HepG2 (cell line): Measurements from ENCODE around the gene ALDOA. TPM values are rescaled to one million over a fixed set of nuclear protein-coding genes. Genes with fewer than 3 reads are reported as not detected.

Source experiments
- ATAC-seq: fragments of 200-7000 bp; cut with Tn5 transposase; 3 replicates; pipeline ENCODE4 v1.9.1; 2020; ENCODE audit warnings: mild to moderate bottlenecking, moderate library complexity
- BruUV-seq: library from RNA; stranded (reverse); fragments of 400-500 nt; replicated peaks from 2 replicates; lab custom pipeline; 2021; lab: Mats Ljungman, UMichigan
- CTCF ChIA-PET: fragments of 300-600 bp; formaldehyde crosslinking; extraction: SDS; loops from one replicate; lab custom pipeline; 2021; ENCODE audit warnings: low total read pairs, inconsistent platforms, low intra/inter-chr PET ratio; lab: Yijun Ruan, JAX
- POLR2A ChIA-PET: fragments of 350-600 bp; sonication (Branson Sonifier 250); formaldehyde crosslinking; loops from one replicate; lab custom pipeline; 2020; ENCODE audit warnings: antibody characterized with exemption, inconsistent platforms; lab: Yijun Ruan, JAX
- DNase-seq: peaks from one replicate; pipeline ENCODE4 v3.0.0-alpha.2; 2015; ENCODE audit warnings: low spot score
- FAIRE-seq: peaks from 3 replicates; lab custom pipeline; 2011; peaks lifted over from hg19 to GRCh38; lab: Jason Lieb, UNC
- H2AFZ ChIP-seq: one replicate; pipeline ENCODE4 v1.6.1; 2011; ENCODE audit warnings: low read length, inconsistent platforms
- H3K27ac ChIP-seq: fragments of 300-600 bp; 3 replicates; pipeline ENCODE4 v1.8.0; 2011; ENCODE audit warnings: mixed run types, mild to moderate bottlenecking, mixed read lengths, low read length, inconsistent platforms; ENCODE audit not compliant: insufficient read depth; ENCODE audit errors: extremely low read length
- H3K27me3 ChIP-seq, 2 experiments: fragments of 200-600 bp in 1 of 2; 2 replicates in 1 of 2; 3 replicates in 1 of 2; pipeline versions ENCODE4 v1.6.0 to v1.8.0; 2011; ENCODE audit warnings: low read length in 2 of 2, mild to moderate bottlenecking in 2 of 2, moderate library complexity in 2 of 2, inconsistent platforms in 1 of 2; ENCODE audit not compliant: insufficient read depth in 2 of 2, control insufficient read depth in 1 of 2
- H3K36me3 ChIP-seq, 2 experiments: fragments of 200-600 bp in 1 of 2; replicated peaks in 1 of 2; 2 replicates in 1 of 2; 3 replicates in 1 of 2; pipeline versions ENCODE4 v1.5.1 to v1.8.0; 2011; ENCODE audit warnings: low read length in 2 of 2, inconsistent platforms in 1 of 2; ENCODE audit not compliant: insufficient read depth in 2 of 2, control insufficient read depth in 1 of 2
- H3K4me1 ChIP-seq: 2 replicates; pipeline ENCODE4 v1.5.1; 2012; ENCODE audit warnings: low read length, inconsistent platforms; ENCODE audit not compliant: insufficient read depth
- H3K4me2 ChIP-seq: 2 replicates; pipeline ENCODE4 v1.6.0; 2011; ENCODE audit warnings: low read depth, low read length, inconsistent platforms
- H3K4me3 ChIP-seq, 3 experiments: fragments of 200-600 bp in 1 of 3; sonication (generic), shearing (Covaris generic) in 1 of 3; replicated peaks in 1 of 3; 2 replicates each; pipeline ENCODE4 v1.5.1; 2011 to 2016; ENCODE audit warnings: low read length in 3 of 3, inconsistent platforms in 2 of 3, low read depth in 2 of 3, mild to moderate bottlenecking in 2 of 3, control low read depth in 1 of 3, mixed read lengths in 1 of 3; ENCODE audit not compliant: insufficient read depth in 1 of 3
- H3K79me2 ChIP-seq: one replicate; pipeline ENCODE4 v1.6.1; 2011; ENCODE audit warnings: low read length, inconsistent platforms; ENCODE audit not compliant: insufficient read depth
- H3K9ac ChIP-seq: 2 replicates; pipeline ENCODE4 v1.6.0; 2011; ENCODE audit warnings: mild to moderate bottlenecking, low read depth, low read length, inconsistent platforms; ENCODE audit not compliant: insufficient read depth
- H3K9me3 ChIP-seq: 2 replicates; pipeline ENCODE4 v1.5.1; 2012; ENCODE audit warnings: mild to moderate bottlenecking, low read length
- H4K20me1 ChIP-seq: 2 replicates; pipeline ENCODE4 v1.6.0; 2011; ENCODE audit warnings: inconsistent platforms, mild to moderate bottlenecking, low read length, moderate library complexity; ENCODE audit not compliant: insufficient read depth
- FOXJ3 ChIP-seq: sonication (generic); formaldehyde crosslinking; IDR thresholded peaks from 2 replicates; pipeline ENCODE4 v1.4.0; 2020; ENCODE audit warnings: missing genetic modification reagents, mild to moderate bottlenecking, borderline replicate concordance
- HES4 ChIP-seq: sonication (generic); formaldehyde crosslinking; IDR thresholded peaks from 2 replicates; pipeline ENCODE4 v1.9.0; 2021; ENCODE audit warnings: mild to moderate bottlenecking, missing genetic modification reagents, borderline replicate concordance
- MED13 ChIP-seq: sonication (generic); formaldehyde crosslinking; IDR thresholded peaks from 2 replicates; pipeline ENCODE4 v1.5.0; 2020; ENCODE audit warnings: missing genetic modification reagents
- NFRKB ChIP-seq: fragments of 450-650 bp; IDR thresholded peaks from 2 replicates; pipeline ENCODE4 v1.6.1; 2017
- PITX1 ChIP-seq: sonication (generic); formaldehyde crosslinking; IDR thresholded peaks from 2 replicates; pipeline ENCODE4 v1.5.1; 2020; ENCODE audit warnings: mild to moderate bottlenecking, missing genetic modification reagents
- SP4 ChIP-seq: sonication (generic); formaldehyde crosslinking; IDR thresholded peaks from 2 replicates; pipeline ENCODE4 v1.8.1; 2023; ENCODE audit warnings: mild to moderate bottlenecking, missing genetic modification reagents
- ZNF546 ChIP-seq: sonication (generic); formaldehyde crosslinking; conservative IDR thresholded peaks from 2 replicates; pipeline ENCODE4 v1.8.1; 2023; ENCODE audit warnings: mild to moderate bottlenecking, missing genetic modification reagents
- WGBS: methylation state at CpG from one replicate; pipeline ENCODE4 v1.1.6; 2017; ENCODE audit warnings: low lambda C conversion rate; 5-methylcytosine and 5-hydroxymethylcytosine counted together
- in situ Hi-C: cut with HindIII; loops from 2 replicates; pipeline ENCODE4 v1.10.0; 2017; ENCODE audit warnings: low pct_unique_long_range_greater_than_20kb; ENCODE audit not compliant: extremely low pct_ligation_motif_present
- intact Hi-C: fragments of 100-400 bp; cut with micrococcal nuclease; formaldehyde crosslinking; loops from one replicate; pipeline ENCODE4 v1.10.0; 2022; ENCODE audit not compliant: unreplicated experiment
- polyA plus RNA-seq, 8 experiments: library from polyadenylated mRNA; depleted of rRNA in 3 of 8; stranded (reverse) in 7 of 8; unstranded in 1 of 8; fragments of >200 nt; fragmentation: Illumina TruSeq in 4 of 8; extraction: Trizol in 4 of 8; gene quantifications; 2 replicates each; pipeline versions ENCODE4 v1.2.1 to v1.2.3, GENCODE V29; 2011 to 2016; ENCODE audit warnings: low read depth in 4 of 8, missing spikeins in 1 of 8, mixed read lengths in 1 of 8; ENCODE audit not compliant: insufficient read depth in 1 of 8
- total RNA-seq, 5 experiments: library from RNA; depleted of rRNA; stranded (reverse); fragments of >200 nt; fragmentation: Illumina TruSeq; extraction: Trizol; gene quantifications; 2 replicates each; pipeline ENCODE4 v1.2.3, GENCODE V29; 2016; ENCODE audit warnings: low read depth in 1 of 5
- TF ChIP-seq, protein P1 (sequence below), 2 experiments: IDR thresholded peaks; 2 replicates each; pipeline ENCODE4 v1.6.1; 2011 to 2012; ENCODE audit warnings: low read length in 2 of 2, borderline replicate concordance in 1 of 2, low read depth in 1 of 2, mild to moderate bottlenecking in 1 of 2, moderate library complexity in 1 of 2
- TF ChIP-seq, protein P2 (sequence below): fragments of 450-650 bp; IDR thresholded peaks from 2 replicates; pipeline ENCODE4 v1.6.1; 2016

ALDOA gene
- total and polyA plus RNA-seq, 2 of the 13 experiments (the other 11 are each of a cell fraction or from before 2014, with no cell fraction given) = 925 to 1,884 TPM

DNA sequence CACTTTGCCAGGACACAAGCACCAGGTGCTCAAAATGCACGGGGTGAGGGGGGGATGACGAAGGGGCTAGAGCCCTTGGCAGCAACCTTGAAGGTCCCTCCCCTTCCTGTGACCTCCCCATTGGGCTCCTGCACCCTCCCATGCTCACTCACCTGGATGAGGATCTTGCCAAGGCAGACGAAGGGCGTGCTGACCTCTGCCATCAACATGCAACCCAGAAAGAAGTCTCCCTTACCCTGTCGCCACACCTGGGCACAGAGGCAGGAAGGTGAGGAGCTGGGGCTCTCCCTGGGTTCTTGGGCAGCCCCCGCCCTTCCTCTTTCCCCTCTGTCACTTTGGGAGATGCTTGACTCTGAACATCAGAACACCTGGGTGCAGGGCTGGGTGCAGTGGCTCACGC lies 40.0 kb upstream of the ALDOA start:
- Histone ChIP-seq H3K9me3 (no peaks in the 10 kb centered on the region), H3K9ac (no peak overlapping the region), H3K27ac (no peak overlapping the region), H3K27me3 (peaks cover 34 to 85% of the 10 kb centered on the region in 2 experiments), H3K4me1 (peaks cover 9% of the 10 kb centered on the region; the same call in 1 of the 2 replicates), H3K4me2 (no peak overlapping the region), H3K79me2 (no peaks in the 10 kb centered on the region), H3K4me3 (no peak overlapping the region), H4K20me1 (no peaks in the 10 kb centered on the region), H3K36me3 (no peaks in the 10 kb centered on the region), H2AFZ (no peak overlapping the region)
- DNase-seq (no peak), FAIRE-seq (no peak), ATAC-seq (no peak)
- in situ Hi-C loops = no loop called here
- BruUV-seq = no TSS peak
- 6% methylated on average over 7 of the region's 7 CpGs for WGBS
- POLR2A ChIA-PET = no interaction called here
- CTCF ChIA-PET = no interaction called here
- intact Hi-C loops = no loop called here
- TF ChIP-seq ZNF546 = no peak
- no peak for TF ChIP-seq HES4
- TF ChIP-seq FOXJ3 (CRISPR knock-in tag) = no peak
- no peak for TF ChIP-seq SP4 (CRISPR knock-in tag)
- no peak for TF ChIP-seq NFRKB

DNA sequence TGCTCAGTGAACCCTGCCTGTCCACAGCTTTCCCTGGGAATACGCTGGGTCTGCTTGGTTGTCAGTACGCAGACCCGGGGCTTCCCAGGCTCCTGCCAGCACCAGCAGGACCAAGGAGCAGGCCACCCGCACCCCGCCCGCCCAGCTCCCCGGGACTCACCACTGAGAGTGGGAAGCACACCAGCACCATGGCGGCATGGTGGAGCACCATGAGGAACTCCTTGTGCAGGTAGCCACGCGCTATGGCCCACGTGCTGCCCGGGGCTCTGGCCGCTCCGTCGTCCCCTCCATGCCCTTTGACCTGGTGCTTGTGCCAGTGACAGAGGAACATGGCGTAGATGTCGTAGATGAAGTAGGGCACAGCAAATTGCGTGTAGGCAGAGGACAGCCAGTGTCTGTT lies 39.1 kb upstream of the ALDOA start:
- ATAC-seq (no peak), DNase-seq (no peak), FAIRE-seq (no peak)
- H2AFZ ChIP-seq = no peak overlapping the region
- POLR2A ChIA-PET = no interaction called here
- in situ Hi-C loops = no loop called here
- peaks cover 4% of the 10 kb centered on the region for H3K4me1 ChIP-seq
- no TSS peak for BruUV-seq
- no peaks in the 10 kb centered on the region for H4K20me1 ChIP-seq
- H3K79me2 ChIP-seq = no peaks in the 10 kb centered on the region
- H3K4me3 ChIP-seq = no peak overlapping the region
- H3K36me3 ChIP-seq = no peaks in the 10 kb centered on the region
- H3K27ac ChIP-seq = no peak overlapping the region
- peaks cover 37 to 85% of the 10 kb centered on the region in 2 experiments for H3K27me3 ChIP-seq
- intact Hi-C loops = no loop called here
- TF ChIP-seq, protein P1, sequence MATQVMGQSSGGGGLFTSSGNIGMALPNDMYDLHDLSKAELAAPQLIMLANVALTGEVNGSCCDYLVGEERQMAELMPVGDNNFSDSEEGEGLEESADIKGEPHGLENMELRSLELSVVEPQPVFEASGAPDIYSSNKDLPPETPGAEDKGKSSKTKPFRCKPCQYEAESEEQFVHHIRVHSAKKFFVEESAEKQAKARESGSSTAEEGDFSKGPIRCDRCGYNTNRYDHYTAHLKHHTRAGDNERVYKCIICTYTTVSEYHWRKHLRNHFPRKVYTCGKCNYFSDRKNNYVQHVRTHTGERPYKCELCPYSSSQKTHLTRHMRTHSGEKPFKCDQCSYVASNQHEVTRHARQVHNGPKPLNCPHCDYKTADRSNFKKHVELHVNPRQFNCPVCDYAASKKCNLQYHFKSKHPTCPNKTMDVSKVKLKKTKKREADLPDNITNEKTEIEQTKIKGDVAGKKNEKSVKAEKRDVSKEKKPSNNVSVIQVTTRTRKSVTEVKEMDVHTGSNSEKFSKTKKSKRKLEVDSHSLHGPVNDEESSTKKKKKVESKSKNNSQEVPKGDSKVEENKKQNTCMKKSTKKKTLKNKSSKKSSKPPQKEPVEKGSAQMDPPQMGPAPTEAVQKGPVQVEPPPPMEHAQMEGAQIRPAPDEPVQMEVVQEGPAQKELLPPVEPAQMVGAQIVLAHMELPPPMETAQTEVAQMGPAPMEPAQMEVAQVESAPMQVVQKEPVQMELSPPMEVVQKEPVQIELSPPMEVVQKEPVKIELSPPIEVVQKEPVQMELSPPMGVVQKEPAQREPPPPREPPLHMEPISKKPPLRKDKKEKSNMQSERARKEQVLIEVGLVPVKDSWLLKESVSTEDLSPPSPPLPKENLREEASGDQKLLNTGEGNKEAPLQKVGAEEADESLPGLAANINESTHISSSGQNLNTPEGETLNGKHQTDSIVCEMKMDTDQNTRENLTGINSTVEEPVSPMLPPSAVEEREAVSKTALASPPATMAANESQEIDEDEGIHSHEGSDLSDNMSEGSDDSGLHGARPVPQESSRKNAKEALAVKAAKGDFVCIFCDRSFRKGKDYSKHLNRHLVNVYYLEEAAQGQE (IDR thresholded peaks at IDR 0.05; ENCODE audit: borderline replicate concordance in 1 of 2, low read depth in 1 of 2, low read length in 2 of 2) = 0 out of 4 replicates have a peak, but pooled peaks of 1 of the 2 experiments have one; percentile 9
- TF ChIP-seq, protein P2, sequence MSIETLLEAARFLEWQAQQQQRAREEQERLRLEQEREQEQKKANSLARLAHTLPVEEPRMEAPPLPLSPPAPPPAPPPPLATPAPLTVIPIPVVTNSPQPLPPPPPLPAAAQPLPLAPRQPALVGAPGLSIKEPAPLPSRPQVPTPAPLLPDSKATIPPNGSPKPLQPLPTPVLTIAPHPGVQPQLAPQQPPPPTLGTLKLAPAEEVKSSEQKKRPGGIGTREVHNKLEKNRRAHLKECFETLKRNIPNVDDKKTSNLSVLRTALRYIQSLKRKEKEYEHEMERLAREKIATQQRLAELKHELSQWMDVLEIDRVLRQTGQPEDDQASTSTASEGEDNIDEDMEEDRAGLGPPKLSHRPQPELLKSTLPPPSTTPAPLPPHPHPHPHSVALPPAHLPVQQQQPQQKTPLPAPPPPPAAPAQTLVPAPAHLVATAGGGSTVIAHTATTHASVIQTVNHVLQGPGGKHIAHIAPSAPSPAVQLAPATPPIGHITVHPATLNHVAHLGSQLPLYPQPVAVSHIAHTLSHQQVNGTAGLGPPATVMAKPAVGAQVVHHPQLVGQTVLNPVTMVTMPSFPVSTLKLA = peak; percentile 51
- TF ChIP-seq PITX1 (CRISPR knock-in tag) (no peak), MED13 (no peak)
- TF ChIP-seq, all 625 proteins: peak for 2
- H3K9me3 ChIP-seq = no peaks in the 10 kb centered on the region
- no peak overlapping the region for H3K4me2 ChIP-seq
- no peak overlapping the region for H3K9ac ChIP-seq
- CTCF ChIA-PET = no interaction called here
- WGBS = 22% methylated on average over 14 of the region's 18 CpGs
